Stimulated activated CD8-positive, alpha-beta memory T cell treated with anti-CD3 and anti-CD28 coated beads, Interleukin-4, amount 100 ng/mL, for 24 hours (primary cell): ENCODE data around the gene L3HYPDH.
"Not testable (repeated sequence)": the region's sequence is repeated elsewhere in the genome, so short reads cannot be mapped to it uniquely, and the experiment has no call there.

Experiments
- DNase-seq: peaks from one replicate; pipeline ENCODE4 v3.0.0-alpha.2; 2020; ENCODE audit warnings: low read depth

L3HYPDH gene

DNA sequence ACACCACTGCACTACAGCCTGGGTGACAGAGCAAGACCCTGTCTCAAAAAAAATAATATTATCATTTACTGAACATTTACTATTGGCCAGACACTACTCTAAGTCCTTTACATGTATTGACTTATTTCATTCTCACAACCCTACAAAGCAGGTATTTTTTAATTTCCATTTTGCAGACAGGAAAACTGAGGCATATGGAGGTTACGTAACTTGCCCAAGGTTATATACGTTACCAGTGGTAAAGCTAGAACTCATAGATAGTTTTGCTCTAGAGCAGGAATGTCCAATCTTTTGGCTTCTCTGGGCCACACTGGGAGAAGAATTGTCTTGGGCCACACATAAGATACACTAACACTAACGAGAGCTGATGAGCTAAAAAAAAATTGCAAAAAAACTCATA, 5.7 kb downstream of the L3HYPDH start:
- DNase-seq = no peak

DNA sequence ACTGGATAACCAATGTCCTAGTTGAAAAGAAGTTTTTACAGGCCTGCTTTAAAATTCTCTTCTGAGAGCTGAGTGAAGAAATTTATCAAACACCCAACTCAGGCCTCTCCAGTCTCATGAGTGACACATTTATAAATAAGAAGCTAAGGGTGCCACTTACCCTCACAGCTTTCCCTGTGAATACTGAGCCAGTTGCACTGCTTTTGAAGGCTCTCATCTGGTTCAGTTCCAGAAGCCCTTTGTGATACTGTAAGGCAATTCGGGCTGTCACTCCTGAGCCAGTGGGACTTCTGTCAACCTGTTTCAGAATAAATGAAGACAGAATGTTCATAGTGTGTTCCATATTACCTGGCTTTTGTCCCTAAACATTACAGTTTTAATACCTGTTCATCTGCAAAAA, 8.5 kb downstream of the L3HYPDH start:
- DNase-seq = no peak

DNA sequence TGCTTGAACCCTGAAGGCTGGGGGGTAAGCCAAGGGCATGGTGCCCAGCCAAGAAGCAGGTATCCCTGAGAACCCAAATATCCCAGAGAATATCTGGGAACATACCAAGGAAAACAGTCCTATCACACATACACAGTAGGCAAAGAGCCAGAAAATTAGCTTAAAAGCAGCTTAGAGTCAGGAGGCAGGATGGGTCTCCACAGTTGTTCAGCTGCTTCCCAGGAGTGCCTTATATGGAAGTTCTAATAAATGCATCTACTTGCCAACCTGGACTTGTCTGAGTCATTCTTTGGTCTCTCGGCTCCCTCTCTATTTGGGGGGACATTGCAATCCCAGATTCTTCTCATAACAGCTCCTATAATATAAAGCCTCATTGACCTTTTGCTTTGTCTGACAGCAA, 10.0 kb downstream of the L3HYPDH start:
- no peak for DNase-seq

DNA sequence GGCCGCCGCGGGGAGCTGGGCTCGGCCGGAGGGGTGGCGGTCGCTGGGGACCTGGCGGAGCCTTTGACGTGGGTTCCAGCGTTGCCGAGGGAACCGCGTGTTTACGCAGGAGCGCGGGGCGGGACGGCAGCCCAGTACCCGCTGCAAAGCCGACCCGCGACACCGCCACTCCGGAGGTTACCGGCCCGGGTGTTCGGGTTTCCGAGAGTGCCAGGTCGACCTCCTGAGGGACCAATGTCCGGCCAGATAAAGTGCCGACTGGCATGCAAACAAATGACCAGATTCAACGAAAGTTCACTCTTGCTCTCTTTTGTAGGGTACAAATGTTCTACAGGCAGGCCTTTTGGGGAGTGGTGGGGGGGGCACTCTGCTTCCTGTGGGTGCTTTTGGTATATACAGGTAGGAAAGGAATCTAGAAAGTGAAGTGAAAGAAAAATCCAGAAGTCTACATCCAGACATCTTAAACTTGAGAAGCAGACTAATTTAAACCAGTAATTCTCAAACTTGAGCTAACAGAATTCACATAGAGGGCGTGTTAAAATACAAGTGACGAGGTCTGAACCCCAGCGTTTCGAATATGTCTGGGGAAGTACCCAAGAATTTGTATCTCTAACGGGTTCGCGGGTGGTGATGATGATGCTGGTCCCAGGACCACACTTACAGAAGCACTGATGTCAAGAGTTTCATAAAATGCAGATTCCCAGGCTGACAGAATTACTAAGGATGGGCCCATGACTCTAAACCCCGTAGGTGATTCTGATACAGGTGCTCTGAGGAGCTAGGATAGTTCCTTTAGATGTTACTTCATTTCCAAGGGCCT, 18.7 kb downstream of the L3HYPDH start, which contains the start of gene GPR135:
GPR135 (minus strand) TSS at position 65 of the 820 bp plus-strand sequence. CDS start 154 bp downstream, outside the sequence.
- DNase-seq = no peak

DNA sequence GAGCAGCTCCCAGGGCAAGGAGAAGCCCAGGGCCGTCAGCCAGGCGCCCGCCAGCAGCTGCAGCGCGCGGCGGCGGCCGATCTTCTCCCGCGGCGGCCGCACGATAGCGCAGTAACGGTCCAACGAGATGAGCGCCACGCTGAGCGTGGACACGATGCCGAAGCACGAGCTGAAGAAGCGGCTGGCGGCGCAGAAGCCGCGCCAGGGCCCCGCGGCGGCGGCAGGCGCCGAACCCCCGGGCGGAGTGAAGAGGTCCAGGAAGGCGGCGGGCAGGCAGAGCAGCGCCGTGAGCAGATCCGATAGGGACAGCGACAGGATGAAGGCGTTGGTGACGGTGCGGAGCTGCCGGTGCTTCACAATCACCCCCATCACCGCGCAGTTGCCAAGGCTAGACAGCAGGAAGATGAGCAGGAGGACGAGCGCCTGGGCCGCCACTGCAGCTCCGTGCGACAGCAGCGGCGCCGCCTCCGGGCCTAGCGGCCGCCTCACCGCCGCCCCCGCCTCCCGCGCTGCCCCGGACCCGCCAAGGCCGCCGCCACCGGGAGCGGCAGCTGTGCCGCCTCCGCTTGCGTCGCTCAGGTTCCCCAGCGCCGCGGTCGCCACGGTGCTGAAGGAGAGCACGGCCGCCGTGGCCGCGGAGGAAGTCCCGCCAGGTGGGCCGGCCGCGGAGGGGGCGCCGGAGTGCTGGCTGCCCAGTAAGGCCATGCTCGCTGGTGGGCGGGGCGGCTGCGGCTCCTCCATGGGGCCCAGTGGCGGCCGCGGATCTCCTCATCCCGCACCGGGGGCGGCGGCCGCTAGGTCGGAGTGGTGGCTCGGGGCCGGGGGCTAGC, 19.5 kb downstream of the L3HYPDH start:
- peak; percentile 19 for DNase-seq

DNA sequence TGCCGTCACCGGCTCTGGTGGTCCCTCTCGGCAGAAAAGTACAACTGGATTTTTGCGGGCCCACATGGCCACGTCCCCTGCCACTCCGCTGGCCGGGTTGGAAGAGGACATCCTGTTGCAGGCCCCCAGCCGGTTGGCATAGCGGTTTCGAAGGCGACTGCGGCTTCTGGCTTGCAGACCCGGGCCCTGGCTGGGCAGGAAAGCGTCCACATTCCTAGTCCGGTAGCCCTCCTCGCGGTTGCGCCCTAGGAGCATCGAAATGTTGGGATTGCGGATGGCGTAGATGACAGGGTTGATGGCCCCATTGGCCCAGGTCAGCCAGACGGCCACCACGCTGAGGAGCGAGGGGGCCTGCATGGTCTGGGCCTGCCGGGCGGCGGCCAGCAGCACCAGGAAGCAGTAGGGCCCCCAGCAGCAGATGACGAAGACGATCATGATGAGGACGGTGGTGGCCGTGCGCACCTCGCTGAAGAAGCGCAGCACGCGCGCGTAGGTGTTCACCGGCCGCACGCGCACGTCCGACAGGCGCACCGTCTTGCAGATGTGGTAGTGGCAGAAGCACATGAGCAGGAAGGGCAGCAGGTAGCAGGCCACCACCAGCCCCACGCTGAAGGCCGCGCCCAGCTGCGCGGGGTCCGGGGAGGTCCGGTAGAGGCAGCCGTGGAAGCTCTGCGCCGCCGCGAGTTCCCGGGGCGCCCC, 20.3 kb downstream of the L3HYPDH start:
- DNase-seq = no peak

DNA sequence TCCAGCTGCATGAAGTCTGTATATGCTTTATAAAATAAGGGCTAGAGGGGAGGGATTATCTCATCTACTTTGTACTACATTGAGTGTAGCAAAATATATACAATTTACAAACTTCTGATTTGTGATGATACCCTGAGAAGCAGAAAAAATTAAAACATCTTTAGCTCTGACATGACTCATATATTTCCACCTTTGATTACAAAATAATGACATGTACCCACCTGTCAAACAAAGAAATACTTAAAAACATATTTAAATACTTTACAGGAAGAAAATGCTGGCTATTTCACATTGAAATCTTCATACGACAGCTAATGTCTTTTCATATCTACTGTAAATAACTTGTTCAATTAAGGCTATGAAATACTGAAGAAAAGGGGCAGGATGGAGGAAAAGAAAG, 22.3 kb downstream of the L3HYPDH start:
- no peak for DNase-seq

DNA sequence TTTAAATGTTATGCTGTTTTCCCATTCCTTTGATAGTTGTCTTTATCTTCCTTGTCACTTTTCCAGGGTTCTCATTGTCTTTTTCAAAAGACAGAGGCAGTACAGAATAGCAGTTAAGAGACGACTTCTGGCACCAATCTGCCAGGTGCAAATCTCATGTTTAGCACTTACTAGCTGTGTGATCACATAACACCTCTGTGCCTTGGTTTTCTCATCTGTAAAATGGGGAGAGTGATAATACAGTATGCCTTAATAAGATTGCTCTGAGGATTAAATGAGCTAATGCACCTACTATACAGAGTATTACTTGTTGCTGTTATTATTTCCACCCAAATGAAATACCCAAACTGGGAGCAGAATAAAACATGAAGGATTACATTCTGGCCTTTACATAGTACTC, 23.8 kb downstream of the L3HYPDH start:
- DNase-seq = no peak

DNA sequence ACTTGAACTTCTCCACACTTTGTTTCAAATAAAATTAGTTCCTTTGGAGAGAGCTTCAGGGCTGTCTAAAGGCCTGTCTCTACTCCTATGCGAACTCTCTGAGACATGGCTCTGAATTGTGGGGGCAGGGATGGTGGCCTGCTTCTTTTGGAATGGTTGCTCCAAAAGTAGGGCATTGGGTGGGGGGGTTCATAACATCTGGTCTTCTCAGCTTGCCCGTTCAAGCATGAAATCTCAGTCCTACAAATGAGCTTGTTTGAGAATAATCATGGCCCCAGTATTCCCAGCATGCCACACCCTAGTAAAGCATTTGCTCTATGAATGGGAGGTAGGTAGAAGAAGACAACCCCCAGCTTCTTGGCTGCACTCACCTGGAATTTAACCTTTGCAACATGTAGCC, 25.7 kb downstream of the L3HYPDH start:
- no peak for DNase-seq

DNA sequence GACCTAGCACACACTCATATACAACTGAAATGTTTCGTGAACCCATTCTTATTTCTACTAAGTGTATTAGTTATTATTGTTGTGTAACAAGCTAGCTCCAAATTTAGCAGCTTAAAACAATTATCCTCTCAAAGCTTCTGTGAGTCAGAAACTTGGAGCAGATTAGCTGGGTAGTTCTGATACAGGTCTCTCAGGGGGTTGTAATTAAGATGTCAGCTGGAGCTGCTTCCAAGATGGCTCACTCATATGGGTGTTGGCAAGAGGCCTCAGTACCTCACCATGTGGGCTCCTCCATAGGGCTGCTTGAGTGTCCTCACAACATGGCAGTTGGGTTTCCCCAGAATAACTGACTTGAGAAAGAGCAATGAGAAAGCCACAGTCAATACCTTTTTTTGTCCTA, 28.8 kb downstream of the L3HYPDH start:
- DNase-seq = no peak

DNA sequence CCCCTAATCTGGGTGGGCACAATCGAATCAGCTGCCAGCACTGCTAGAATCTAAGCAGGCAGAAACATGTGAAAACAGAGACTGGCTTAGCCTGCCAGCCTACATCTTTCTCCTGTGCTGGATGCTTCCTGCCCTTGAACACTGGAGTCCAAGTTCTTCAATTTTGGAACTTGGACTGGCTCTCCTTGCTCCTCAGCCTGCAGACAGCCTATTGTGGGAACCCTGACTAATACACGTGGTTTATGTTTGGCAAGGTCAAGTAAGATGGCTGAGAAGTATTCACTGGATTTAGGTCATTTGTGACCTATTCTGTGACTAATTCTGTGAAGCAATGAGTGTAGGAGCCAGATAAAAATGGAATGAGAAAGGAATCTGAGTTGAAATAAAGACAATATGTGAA, 30.1 kb downstream of the L3HYPDH start:
- DNase-seq = no peak

DNA sequence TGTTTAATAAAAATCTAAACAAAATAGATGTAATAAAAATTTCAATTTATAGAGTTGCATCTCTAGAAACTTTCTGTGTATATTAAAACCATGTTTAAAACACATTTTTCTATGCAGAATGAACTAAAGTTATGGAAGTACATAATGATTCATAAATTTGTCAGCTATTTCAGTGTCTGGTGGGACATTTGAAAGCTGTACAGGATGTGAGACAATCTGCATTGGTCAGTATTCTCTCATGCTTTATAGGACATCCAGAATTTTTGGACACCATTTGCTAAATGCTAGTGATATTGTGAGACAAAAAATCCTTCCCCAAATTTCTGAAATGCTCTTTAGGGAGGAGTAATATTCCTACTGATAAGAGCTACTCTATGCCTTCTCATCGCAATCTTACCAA, 32.4 kb downstream of the L3HYPDH start:
- no peak for DNase-seq

DNA sequence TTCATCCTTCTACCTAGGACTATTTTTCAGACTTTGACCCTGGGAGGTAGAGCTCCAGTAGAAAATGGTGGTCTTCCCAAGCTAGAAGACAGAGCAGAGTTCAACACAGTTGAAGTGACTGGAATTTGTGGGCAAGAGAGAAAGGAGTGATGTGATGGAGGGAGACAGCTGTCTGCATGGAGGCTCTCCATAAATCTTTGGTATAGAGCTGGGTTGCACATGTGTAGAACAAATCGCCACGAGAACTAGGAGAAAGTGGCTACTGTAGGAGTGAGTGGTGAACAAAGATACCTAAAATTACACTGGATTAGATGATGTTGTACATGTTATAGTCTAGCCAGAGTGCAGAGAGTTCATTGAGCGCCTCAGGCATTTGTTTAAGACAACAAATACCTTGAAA, 33.5 kb downstream of the L3HYPDH start:
- no peak for DNase-seq

DNA sequence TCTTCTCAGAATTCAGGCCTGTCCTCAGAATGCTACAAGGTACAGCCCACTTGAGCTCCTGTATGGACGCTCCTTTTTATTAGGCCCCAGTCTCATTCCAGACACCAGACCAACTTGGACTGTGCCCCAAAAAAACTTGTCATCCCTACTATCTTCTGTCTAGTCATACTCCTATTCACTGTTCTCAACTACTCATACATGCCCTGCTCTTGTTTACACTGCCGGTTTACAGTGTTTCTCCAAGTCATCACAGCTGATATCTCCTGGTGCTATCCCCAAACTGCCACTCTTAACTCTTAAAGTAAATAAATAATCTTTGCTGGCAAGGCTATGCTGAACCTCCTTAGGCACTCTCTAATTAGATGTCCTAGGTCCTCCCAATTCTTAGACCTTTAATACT, 35.5 kb downstream of the L3HYPDH start:
- not testable (repeated sequence) for DNase-seq

DNA sequence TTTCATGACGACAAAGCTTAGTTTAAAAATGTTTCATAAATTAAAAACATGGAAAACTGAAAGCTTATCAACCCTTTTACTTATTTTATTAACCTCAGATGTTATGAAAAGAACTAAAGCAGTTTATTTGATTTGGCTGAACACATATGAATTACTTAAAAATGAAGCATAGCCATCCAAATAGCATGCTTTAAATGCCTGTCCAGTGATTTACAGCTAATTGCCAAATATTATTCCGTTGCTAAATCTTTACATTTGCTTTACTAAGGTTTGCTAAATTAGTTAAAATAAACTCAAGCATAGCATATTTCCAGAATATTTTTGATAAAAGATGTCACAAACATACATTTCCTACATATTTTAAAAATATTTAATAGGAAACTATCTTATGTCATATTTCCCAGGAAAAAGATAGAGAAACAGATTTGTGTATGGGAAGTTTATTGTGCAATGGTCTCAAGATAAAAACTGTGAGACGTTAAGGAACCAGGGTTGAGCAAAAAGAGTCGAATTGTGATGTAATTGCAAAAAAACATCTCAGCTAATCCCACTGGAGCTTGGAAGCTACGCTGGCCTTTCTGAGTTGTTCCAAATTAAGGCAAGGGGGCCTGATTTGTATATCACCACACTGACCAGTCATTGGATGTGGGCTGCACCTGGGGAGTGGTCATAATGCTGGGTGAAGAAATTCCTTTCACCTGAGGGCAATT, 44.8 kb downstream of the L3HYPDH start:
- DNase-seq = no peak

DNA sequence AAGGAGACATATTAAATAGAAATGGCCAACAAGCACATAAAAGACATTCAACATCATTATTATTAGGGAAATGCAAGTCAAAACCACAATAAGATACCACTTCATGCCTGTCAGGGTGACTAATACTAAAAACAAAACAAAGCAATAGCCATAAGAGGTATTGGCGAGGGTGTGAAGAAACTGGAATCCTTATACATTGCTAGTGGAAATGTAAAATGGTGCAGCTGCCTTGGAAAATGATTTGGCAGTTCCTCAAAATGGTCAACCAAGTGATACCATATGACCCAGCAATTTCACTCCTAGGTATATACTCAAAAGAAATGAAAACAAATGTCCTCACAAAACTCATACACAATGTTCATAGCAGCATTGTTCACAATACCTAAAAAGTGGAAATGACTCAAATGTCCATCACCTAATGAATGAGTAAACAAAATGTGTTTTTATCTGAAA, 46.0 kb downstream of the L3HYPDH start:
- no peak for DNase-seq

DNA sequence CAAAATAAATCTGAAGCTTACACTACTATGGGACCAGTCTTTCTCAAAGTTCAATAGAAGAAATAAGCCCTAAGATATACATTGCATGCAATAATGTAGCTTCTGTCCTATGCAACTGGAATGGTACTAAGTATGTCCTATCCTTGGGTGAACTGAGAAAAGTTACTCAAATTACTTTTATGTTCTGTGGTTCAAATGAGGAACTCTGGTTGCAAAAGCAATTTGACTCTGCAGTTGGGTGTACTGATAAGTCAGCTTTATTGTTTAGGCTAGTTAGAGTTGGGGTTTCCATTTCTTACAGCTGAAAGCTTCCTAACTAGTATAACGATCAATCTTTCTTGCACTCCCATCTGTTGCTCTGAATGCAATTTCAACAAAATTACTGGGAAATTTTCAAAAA, 48.2 kb downstream of the L3HYPDH start:
- no peak for DNase-seq

DNA sequence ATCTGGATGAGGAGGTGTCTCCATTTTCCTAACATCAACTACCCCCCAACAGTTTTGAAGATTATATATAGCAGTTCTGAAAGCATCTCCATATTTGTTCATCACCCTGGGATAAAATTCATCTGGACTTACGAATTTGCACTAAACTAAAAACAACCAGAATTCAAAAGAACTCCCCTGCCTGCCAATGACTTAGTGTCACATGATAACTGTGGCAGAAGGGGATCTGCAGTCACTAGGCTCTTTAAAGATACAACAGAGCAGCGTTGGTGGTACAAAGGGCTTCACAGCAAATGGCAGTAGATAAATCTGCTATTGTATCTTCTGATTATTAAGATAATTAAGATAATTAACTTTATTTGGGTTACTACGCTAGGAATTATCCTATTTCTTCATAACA, 49.1 kb downstream of the L3HYPDH start:
- no peak for DNase-seq

DNA sequence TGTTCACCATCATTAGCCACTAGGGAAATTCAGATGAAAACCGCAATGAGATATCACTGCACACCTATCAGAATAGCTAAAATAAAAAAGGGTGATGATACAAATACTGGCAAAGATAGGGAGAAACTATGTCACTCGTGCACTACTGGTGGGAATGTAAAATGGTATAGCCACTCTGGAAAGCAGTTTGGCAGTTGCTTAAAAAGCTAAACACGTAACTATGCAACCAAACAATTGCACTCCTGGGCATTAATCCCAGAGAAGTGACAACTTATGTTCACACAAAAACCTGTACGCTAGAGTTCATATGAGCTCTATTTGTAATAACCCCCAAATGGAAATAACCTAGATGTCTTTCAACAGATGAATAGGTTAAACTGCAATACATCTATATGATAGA, 54.4 kb downstream of the L3HYPDH start:
- DNase-seq = no peak

DNA sequence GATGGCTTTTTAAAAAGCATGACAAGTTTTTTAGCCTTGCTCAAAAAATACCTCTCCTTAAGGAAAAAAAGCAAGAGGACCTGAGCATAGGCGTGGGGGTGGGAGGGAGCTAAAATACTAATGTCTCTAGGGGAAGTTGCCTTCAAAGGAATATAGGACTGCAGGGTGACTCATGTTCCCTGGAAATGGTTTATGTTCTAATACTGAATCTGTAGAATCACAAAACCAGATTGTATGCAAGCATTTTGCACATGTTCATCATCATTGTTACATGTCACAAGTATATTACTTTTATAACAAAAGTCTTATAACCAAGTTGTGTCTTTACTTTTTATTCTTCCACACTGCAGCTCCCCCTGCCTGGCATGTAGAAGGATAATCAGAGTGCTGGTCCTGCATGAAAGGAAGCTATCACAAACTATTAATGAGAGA, 55.6 kb downstream of the L3HYPDH start:
- no peak for DNase-seq

DNA sequence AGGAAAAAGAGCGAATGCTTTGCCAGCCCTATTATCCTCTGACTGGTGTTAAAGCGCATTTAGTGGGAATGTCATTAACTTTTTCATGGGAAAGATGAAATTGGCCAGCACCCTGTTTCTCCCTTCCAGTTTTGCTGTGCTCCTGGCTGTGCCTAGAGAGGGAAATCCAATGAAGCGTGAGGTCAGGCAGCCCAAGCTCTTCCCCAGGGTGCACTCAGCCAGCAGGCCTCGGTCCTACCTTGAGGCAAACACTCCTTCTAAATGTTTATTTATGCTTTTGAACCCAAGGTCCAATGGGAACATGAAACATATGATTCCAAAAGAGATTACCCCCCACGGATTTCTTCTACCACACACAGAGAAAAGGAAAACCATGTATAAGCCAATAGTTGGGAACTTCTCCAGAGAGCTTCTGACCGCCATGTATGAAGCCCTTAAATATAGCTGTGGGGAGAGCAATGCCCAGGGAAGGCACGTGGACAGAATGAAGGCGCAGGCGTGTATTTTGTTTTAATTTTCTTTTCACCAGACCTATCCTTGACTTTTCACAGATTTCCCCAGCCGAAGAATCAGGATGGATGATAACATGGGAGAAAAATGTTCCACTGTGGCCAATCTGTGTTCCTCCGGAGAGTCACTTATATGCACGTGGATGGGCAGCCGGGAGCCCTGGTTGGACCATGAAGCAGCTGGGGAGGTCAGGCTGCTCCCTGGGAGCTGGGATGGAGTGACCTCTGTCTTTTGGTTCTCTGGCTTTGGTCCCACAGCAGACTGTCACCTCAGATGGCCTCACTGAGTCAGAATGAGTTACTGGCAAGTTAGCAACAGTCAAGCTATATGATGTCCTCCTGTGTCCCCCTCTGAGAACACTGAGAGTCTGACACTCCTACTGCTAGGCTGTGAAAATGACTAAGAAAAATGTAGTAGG, 56.3 kb downstream of the L3HYPDH start:
- DNase-seq = no peak
